DMS 273 (cell line): ENCODE measurements around the gene CD80.
"Not testable (repeated sequence)": the region's sequence is repeated elsewhere in the genome, so short reads cannot be mapped to it uniquely, and the experiment has no call there.

Experiments used
- DNase-seq: peaks from one replicate; lab custom pipeline; 2025; ENCODE audit not compliant: unreplicated experiment; lab: John Stamatoyannopoulos, UW

The CD80 gene

GRCh38 chr3:119585208-119585607, 25.8 kb upstream of the CD80 start:
- DNase-seq, result no peak

- DNase-seq, result no peak
Observed at GRCh38 chr3:119582178-119582577, 22.8 kb upstream of the CD80 start.

GRCh38 chr3:119580067-119580760, 20.8 kb upstream of the CD80 start:
- DNase-seq, result no peak

- peak; percentile 89 for DNase-seq
Observed at GRCh38 chr3:119579366-119580066, 20.1 kb upstream of the CD80 start, which contains the start of gene ADPRH. TSS of gene ADPRH (plus strand) at chr3:119579492. CDS start at chr3:119582170, 2,678 bp downstream.

GRCh38 chr3:119575507-119575906, 16.1 kb upstream of the CD80 start:
- no peak for DNase-seq

- DNase-seq, result no peak
Observed at GRCh38 chr3:119571688-119572087, 12.3 kb upstream of the CD80 start.

GRCh38 chr3:119571230-119571629, 11.8 kb upstream of the CD80 start:
- no peak for DNase-seq

GRCh38 chr3:119570229-119570628, 10.8 kb upstream of the CD80 start:
- no peak for DNase-seq

GRCh38 chr3:119569156-119569555, 9.7 kb upstream of the CD80 start:
- no peak for DNase-seq

- DNase-seq, result not testable (repeated sequence)
Observed at GRCh38 chr3:119563334-119563733, 3.9 kb upstream of the CD80 start.

GRCh38 chr3:119562307-119562961, 3.0 kb upstream of the CD80 start:
- DNase-seq, result no peak

- no peak for DNase-seq
Observed at GRCh38 chr3:119560160-119560559, 746 bp upstream of the CD80 start.

- DNase-seq, result no peak
Observed at GRCh38 chr3:119558626-119559317, 642 bp downstream of the CD80 start.

GRCh38 chr3:119557877-119558269, 1.5 kb downstream of the CD80 start:
- no peak for DNase-seq

- no peak for DNase-seq
Observed at GRCh38 chr3:119557192-119557876, 2.1 kb downstream of the CD80 start.

- DNase-seq, result no peak
Observed at GRCh38 chr3:119555929-119556328, 3.5 kb downstream of the CD80 start.

GRCh38 chr3:119555309-119555735, 4.1 kb downstream of the CD80 start:
- DNase-seq, result no peak

GRCh38 chr3:119553823-119554415, 5.5 kb downstream of the CD80 start:
- no peak for DNase-seq

- not testable (repeated sequence) for DNase-seq
Observed at GRCh38 chr3:119552928-119553327, 6.5 kb downstream of the CD80 start.

- no peak for DNase-seq
Observed at GRCh38 chr3:119551598-119551997, 7.8 kb downstream of the CD80 start.
